HCT116 (cell line): Measurements from ENCODE around the gene NKAP.
"Not testable (repeated sequence)": the region's sequence is repeated elsewhere in the genome, so short reads cannot be mapped to it uniquely, and the experiment has no call there.

Experiments used
- POLR2A ChIP-seq: IDR thresholded peaks from 2 replicates; pipeline ENCODE4 v1.7.0; 2011; ENCODE audit warnings: borderline replicate concordance; ENCODE audit not compliant: insufficient read depth, insufficient read length; ENCODE audit errors: extremely low read depth
- TF ChIP-seq, protein P1 (sequence below), 3 experiments: fragments of 200-600 bp in 1 of 3; sonication (generic) in 1 of 3; IDR thresholded peaks in 2 of 3; conservative IDR thresholded peaks in 1 of 3; 2 replicates each; pipeline ENCODE4 v1.5.1; 2012 to 2017; ENCODE audit warnings: low read depth in 2 of 3, low read length in 2 of 3, antibody characterized with exemption in 1 of 3, borderline replicate concordance in 1 of 3, control low read depth in 1 of 3, mild to moderate bottlenecking in 1 of 3, mixed read lengths in 1 of 3, mixed run types in 1 of 3, moderate library complexity in 1 of 3; ENCODE audit not compliant: insufficient read depth in 1 of 3

DNA sequence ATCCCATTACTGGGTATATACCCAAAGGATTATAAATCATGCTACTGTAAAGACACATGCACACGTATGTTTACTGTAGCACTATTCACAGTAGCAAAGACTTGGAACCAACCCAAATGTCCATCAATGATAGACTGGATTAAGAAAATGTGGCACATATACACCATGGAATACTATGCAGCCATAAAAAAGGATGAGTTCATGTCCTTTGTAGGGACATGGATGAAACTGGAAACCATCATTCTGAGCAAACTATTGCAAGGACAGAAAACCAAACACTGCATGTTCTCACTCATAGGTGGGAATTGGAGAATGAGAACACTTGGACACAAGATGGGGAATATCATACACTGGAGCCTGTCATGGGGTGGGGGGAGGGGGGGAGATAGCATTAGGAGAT is 23.3 kb upstream of the NKAP start:
- TF ChIP-seq POLR2A: not testable (repeated sequence)
- TF ChIP-seq, protein P1, sequence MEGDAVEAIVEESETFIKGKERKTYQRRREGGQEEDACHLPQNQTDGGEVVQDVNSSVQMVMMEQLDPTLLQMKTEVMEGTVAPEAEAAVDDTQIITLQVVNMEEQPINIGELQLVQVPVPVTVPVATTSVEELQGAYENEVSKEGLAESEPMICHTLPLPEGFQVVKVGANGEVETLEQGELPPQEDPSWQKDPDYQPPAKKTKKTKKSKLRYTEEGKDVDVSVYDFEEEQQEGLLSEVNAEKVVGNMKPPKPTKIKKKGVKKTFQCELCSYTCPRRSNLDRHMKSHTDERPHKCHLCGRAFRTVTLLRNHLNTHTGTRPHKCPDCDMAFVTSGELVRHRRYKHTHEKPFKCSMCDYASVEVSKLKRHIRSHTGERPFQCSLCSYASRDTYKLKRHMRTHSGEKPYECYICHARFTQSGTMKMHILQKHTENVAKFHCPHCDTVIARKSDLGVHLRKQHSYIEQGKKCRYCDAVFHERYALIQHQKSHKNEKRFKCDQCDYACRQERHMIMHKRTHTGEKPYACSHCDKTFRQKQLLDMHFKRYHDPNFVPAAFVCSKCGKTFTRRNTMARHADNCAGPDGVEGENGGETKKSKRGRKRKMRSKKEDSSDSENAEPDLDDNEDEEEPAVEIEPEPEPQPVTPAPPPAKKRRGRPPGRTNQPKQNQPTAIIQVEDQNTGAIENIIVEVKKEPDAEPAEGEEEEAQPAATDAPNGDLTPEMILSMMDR (IDR thresholded peaks at IDR 0.05 in 2 of 3, conservative IDR thresholded peaks at IDR 0.05 in 1 of 3; ENCODE audit: borderline replicate concordance in 1 of 3, insufficient read depth in 1 of 3, low read depth in 2 of 3, low read length in 2 of 3): not testable (repeated sequence)
